GM18511 (cell line): ENCODE measurements around the gene RORC.
"Not testable (repeated sequence)": the region's sequence is repeated elsewhere in the genome, so short reads cannot be mapped to it uniquely, and the experiment has no call there.

Experiments
- ATAC-seq: cut with Tn5 transposase; IDR thresholded peaks from one replicate; pipeline ENCODE4 v1.9.1; 2021; ENCODE audit warnings: mild to moderate bottlenecking, moderate library complexity; ENCODE audit not compliant: unreplicated experiment

The RORC gene

DNA sequence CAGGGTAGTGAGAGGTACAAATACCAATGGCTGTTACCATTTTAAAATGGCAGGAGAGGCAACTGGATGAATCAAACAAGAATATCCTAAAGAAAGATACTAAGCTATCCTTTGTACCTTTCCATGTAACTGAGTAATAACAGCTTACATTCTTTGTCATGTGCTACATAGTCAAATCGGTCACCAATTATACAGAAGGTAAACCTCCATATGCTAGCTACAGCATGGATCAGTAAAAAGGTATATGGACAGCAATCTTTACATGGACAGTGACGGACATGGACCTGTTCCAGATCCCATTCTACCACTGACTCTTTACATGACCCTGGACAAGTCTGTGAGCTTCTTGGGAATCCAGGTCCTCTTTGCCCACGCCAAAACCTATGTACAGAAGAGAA, 54.9 kb downstream of the RORC start:
- ATAC-seq: no peak

DNA sequence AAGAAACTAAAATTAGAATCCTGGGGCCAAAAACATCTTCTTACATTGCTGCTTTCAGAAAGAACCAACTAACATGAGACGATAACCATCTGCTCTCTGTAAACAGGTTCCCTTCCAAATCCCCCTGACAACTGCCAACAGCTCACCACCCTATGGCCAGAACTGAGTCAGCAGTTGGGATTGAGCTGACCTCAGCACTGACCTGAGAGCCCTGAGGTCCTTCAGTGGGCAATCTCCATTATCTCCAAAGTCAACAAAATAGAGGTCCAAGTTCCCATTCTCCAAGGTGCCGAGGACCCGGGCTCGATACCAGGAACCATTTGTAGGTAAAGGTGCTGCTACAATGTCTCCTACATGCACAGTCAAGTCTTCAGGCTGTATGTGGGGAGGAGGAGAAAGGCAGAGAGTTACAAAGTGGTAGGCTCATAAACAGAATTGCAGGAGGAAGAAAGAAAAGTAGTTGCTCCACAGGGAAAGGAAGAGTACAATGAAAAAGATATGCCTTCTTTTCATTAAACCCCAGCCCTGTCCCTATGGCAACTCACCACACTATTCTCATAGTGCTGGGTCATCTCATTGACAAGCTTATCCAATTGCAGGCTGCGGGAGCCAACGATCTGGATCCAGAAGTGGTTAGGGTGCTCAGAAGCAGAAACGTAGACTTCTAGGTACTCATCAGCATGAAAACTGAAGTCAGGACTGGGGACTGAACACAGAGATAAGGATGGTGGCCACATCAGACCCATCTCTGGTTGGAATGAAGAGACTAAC, 55.5 kb downstream of the RORC start:
- no peak for ATAC-seq

- no peak for ATAC-seq
These were observed 57.2 kb downstream of the RORC start for GRCh38 chr1:151774256-151774922.

DNA sequence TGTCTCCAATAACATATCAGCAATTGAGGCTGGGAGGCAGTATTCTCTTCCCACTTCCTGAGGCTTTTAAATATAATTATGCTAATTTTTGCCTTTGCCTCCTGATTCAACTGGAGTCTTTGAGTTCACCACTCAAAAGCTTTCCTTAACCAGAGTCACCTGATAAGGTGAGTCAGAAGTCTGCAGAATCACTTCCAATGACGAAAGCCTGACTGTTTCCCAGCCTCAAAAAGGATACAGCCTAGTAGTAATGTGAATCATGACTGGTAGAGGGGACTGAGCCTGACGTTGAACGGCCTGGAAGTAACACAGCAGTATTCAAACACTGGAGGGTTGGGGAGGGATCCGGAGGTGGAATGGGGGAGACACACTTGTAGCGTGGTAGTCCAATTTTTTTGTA, 57.9 kb downstream of the RORC start:
- ATAC-seq: no peak

DNA sequence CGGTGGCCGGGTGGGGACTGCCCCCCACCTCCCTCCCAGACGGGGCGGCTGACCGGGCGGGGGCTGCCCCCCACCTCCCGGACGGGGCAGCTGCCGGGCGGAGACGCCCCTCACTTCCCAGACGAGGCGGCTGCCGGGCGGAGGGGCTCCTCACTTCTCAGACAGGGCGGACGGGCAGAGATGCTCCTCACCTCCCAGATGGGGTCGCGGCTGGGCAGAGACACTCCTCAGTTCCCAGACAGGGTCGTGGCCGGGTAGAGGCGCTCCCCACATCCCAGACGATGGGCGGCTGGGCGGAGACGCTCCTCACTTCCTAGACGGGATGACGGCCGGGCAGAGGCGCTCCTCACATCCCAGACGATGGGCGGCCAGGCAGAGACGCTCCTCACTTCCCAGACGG, 62.3 kb downstream of the RORC start:
- not testable (repeated sequence) for ATAC-seq

DNA sequence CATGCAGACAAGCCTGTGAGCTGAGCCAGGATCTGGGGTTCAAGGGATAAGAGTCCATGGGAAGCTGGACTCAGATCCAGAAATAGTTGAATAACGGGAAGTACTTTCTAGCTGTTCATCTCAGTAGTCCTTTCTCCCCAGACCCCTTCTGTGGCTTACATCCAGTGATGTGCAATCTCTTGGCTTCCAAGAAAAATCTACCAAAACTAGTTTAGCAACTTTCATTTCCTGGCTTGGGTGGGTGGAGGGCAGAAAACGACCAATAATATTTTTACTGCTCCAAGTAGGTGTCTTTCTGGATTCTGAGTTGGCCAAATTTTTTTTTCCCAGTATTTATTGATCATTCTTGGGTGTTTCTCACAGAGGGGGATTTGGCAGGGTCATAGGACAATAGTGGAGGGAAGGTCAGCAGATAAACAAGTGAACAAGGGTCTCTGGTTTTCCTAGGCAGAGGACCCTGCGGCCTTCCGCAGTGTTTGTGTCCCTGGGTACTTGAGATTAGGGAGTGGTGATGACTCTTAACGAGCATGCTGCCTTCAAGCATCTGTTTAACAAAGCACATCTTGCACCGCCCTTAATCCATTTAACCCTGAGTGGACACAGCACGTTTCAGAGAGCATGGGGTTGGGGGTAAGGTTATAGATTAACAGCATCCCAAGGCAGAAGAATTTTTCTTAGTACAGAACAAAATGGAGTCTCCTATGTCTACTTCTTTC, 63.1 kb downstream of the RORC start:
- not testable (repeated sequence) for ATAC-seq

DNA sequence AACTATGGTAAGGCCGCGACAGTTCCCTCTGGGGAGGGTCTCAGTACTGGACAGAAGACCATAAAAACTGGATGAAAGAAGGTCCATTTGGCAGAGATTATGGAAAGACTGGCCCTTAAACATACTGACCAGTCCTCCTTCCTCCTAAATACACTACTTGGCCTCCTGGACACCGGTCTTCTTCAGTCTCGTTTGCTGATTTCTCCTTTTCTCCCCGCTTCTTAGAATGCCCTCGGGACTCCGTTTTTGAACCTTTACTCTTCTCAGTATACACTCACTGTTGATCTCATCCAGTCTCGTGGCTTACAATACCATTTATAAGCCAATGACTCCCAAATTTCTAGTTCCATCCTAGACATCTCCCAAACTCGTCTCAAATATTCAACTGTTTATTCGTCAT, 67.6 kb downstream of the RORC start:
- ATAC-seq: no peak

- peak; percentile 98 for ATAC-seq
These were observed 68.4 kb downstream of the RORC start, which contains the start of gene MRPL9 for GRCh38 chr1:151762941-151763921. Gene MRPL9 (minus strand): TSS chr1:151763496. CDS start chr1:151763479, 17 bp downstream.

DNA sequence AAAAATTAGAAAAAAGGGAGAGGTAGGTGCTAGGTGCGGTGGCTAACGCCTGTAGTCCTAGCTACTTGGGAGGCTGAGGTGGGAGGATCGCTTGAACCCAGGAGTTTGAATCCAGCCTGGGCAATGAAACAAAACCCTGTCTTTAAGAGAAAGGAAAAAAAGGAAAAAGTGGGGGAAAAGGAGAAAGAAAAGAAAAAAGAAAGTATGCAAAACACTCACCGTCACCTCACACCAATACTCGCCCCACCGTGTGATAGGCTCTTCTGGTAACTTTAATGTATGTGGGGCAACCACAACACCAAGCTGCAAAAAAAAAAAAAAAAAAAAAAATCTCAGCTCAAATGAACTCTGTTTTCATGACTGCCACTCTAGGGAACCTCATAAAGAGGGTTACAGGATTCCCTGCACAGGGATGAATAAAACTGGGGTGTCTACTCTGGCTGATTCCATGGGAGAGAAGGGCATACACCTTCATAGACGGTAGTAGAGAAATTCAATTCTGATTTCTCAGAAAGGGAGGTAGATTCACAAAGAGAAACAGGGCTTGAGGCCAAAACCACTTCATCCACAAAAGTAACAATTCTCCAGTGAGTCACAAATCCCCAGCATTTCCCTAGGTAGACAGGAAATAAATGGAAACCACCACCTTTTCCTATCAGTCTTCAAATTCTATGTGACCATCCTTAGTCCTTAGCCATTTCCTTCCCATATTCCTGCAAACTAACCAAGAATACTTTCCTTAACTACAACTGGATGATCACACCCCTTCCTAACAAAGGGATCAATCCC, 70.8 kb downstream of the RORC start:
- no peak for ATAC-seq

DNA sequence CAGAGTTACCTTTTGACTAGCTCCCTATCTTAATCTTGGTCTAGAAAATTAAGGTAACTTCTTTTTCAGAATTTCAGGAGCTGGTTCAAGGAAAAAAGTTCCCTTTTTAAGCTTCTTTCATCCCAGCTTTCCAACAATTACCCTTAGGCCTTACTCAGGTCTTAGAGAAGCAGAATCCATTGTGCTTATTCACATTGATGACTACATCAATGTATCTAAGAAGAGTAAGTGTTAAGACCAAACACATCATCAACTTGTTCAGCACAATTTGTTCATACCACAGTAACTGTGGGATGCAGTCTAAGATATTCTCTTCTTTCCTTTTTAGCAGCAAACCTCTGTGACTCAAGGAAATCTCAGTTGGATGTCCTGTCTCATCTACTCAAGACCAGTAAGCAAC, 72.4 kb downstream of the RORC start:
- ATAC-seq: no peak

DNA sequence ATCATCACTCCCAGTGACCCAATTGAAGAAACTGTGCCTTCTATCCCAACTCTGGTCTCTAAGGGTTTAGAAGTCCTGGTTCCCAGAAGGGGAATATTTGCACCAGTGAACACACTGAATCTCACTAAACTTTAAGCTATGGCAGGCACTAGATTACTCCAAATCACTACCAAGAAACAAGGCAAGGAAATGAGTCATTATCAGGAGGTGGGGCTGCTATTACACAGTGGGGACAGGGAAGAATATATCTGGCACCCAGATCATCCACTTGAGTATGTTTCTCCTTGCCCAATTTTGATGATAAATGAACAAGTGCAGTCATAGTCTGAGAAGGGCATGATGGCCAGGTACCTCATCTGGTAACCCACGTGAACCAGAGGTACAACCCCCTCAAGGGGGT, 75.3 kb downstream of the RORC start:
- ATAC-seq: no peak
